ENCODE results near the gene EEFSEC. TPM values are rescaled to one million over a fixed set of nuclear protein-coding genes. Genes with fewer than 3 reads are reported as not detected.

The EEFSEC gene
- total and polyA plus RNA-seq, 2 experiments from 2014 or later, result 4.9 to 18.7 TPM

- Histone ChIP-seq H3K9ac (no peak overlapping the region), H4K20me1 (ENCODE audit: insufficient read depth) (no peaks in the 10 kb centered on the region), H3K4me1 (ENCODE audit: insufficient read depth) (no peaks in the 10 kb centered on the region), H3F3A (ENCODE audit: insufficient read depth) (no peaks in the 10 kb centered on the region), H3K4me3 (no peak overlapping the region), H2AFZ (no peak overlapping the region), H3K27me3 (replicated peaks; ENCODE audit: insufficient read depth) (no peaks in the 10 kb centered on the region), H3K27ac (no peak overlapping the region), H3K79me2 (ENCODE audit: insufficient read depth) (no peaks in the 10 kb centered on the region), H3K9me3 (ENCODE audit: low read depth) (no peaks in the 10 kb centered on the region), H3K36me3 (ENCODE audit: low read depth) (no peaks in the 10 kb centered on the region), H3K9me2 (ENCODE audit: insufficient read depth) (no peaks in the 10 kb centered on the region), H3K4me2 (ENCODE audit: unreplicated experiment) (no peak overlapping the region)
- TF ChIP-seq EZH2phosphoT487 (IDR thresholded peaks at IDR 0.05; ENCODE audit: insufficient read depth, low read depth) (no peak), EZH2 (IDR thresholded peaks at IDR 0.05; ENCODE audit: insufficient read depth, poor library complexity, severe bottlenecking) (no peak)
- WGBS, 2 experiments (ENCODE audit: low coverage in 1 of 2, low lambda C conversion rate in 2 of 2, missing lambda C conversion rate in 2 of 2), result 82% methylated on average over 5 of the region's 5 CpGs
- in situ Hi-C loops (cut with MboI), result no loop called here
- no peak for DNase-seq
Observed at GRCh38 chr3:128335621-128336296, 182.5 kb downstream of the EEFSEC start.

DNA sequence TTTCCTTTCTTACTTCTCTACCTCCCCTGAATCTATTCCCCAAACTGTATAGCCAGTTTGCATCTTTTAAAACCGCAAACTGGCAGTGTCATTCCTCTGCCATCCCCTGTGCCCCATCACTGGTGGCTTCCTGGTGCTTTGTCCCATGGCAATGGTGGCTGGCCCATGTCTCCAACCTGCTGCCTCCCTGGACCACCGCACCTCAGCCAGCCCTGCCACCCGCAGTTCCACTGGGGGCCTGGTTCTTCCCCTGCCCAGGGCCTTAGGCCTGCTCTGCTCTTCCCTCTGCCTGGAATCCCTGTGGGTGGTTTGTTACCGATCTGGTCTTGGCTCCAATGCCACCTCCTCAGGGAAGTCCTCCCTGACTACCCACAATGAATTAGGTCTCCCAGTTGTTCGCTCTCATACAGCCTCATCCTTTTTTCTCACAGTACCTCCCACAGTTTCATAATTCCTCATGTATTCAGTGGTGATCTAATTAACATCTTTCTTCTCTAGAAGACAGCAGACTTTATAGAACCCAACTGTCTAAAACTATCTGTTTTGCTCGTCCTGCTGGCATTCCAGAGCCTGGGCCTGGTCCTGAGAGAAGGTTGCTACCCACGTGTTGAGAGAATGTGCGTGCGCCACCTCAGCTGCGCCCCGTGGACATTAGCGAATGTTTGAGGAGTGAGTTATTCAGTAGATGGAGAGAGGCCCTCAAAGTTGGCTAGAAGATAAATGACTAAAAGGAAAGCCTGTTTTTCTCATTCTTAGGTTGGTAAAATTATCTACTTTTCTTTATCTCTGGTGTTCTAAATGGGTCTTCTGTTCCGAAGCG lies 183.3 kb downstream of the EEFSEC start:
- Histone ChIP-seq H3K4me1 (ENCODE audit: insufficient read depth) (no peaks in the 10 kb centered on the region), H3K27me3 (replicated peaks; ENCODE audit: insufficient read depth) (no peaks in the 10 kb centered on the region), H3K4me3 (no peak overlapping the region), H2AFZ (no peak overlapping the region), H3K36me3 (ENCODE audit: low read depth) (no peaks in the 10 kb centered on the region), H3K9ac (no peak overlapping the region), H3K27ac (no peak overlapping the region), H3K79me2 (ENCODE audit: insufficient read depth) (no peaks in the 10 kb centered on the region), H4K20me1 (ENCODE audit: insufficient read depth) (no peaks in the 10 kb centered on the region), H3F3A (ENCODE audit: insufficient read depth) (no peaks in the 10 kb centered on the region), H3K4me2 (ENCODE audit: unreplicated experiment) (no peak overlapping the region), H3K9me2 (ENCODE audit: insufficient read depth) (no peaks in the 10 kb centered on the region), H3K9me3 (ENCODE audit: low read depth) (no peaks in the 10 kb centered on the region)
- in situ Hi-C loops (cut with MboI), result no loop called here
- DNase-seq, result no peak
- 93% methylated on average over 14 of the region's 14 CpGs for WGBS, 2 experiments (ENCODE audit: low coverage in 1 of 2, low lambda C conversion rate in 2 of 2, missing lambda C conversion rate in 2 of 2)
- TF ChIP-seq EZH2 (IDR thresholded peaks at IDR 0.05; ENCODE audit: insufficient read depth, poor library complexity, severe bottlenecking), result no peak
- no peak for TF ChIP-seq EZH2phosphoT487 (IDR thresholded peaks at IDR 0.05; ENCODE audit: insufficient read depth, low read depth)

GRCh38 chr3:128337305-128337704 lies 184.0 kb downstream of the EEFSEC start:
- WGBS, 2 experiments (ENCODE audit: low coverage in 1 of 2, low lambda C conversion rate in 2 of 2, missing lambda C conversion rate in 2 of 2), result 95 to 97% methylated on average over 10 of the region's 10 CpGs
- Histone ChIP-seq H3K79me2 (ENCODE audit: insufficient read depth) (no peaks in the 10 kb centered on the region), H3K4me3 (no peak overlapping the region), H3K36me3 (ENCODE audit: low read depth) (no peaks in the 10 kb centered on the region), H3K4me1 (ENCODE audit: insufficient read depth) (no peaks in the 10 kb centered on the region), H3K9ac (no peak overlapping the region), H3K4me2 (ENCODE audit: unreplicated experiment) (no peak overlapping the region), H4K20me1 (ENCODE audit: insufficient read depth) (no peaks in the 10 kb centered on the region), H3K9me2 (ENCODE audit: insufficient read depth) (no peaks in the 10 kb centered on the region), H3K9me3 (ENCODE audit: low read depth) (no peaks in the 10 kb centered on the region), H3K27me3 (replicated peaks; ENCODE audit: insufficient read depth) (no peaks in the 10 kb centered on the region), H3K27ac (no peak overlapping the region), H2AFZ (no peak overlapping the region), H3F3A (ENCODE audit: insufficient read depth) (no peaks in the 10 kb centered on the region)
- no peak for DNase-seq
- TF ChIP-seq EZH2phosphoT487 (IDR thresholded peaks at IDR 0.05; ENCODE audit: insufficient read depth, low read depth), result no peak
- TF ChIP-seq EZH2 (IDR thresholded peaks at IDR 0.05; ENCODE audit: insufficient read depth, poor library complexity, severe bottlenecking), result no peak
- in situ Hi-C loops (cut with MboI), result no loop called here

DNA sequence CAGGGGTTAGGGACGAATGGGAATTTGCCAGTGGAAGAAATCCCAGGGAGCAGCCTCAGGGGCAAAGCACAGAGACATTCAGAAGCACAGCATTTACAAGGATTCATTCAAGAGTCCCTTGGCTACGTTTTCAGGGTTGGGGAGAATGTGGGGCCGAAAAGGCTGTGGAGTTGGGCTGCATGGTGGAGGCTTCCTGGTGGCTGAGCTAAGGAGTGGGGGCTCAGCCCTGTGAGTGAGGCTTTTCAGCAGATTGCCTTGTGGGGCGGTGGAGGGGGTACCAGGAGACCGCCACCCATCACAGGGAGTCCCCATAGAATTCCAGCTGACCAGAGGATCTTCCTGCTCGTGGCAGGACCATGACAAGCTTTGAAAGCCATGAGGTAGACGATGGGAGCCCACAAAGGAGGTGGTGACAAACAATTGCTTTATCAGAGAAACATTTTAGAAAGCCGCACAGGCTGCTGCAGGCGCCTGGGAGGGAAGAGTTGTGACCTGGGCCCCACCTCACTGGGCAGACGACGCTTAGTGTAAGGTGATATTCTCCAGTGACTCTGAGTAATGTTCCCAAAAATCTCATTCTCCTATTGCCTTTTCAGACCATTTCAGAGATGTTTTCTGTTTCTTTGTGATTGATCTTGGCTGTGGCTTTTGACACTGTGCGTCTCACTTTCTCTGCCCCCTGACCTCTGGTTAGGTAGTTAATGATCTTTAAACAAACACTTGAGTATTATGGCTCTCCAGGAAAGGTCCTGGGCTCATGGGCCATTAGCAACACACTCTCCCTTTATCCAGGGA lies 185.5 kb downstream of the EEFSEC start:
- no peaks in the 10 kb centered on the region for H4K20me1 ChIP-seq (ENCODE audit: insufficient read depth)
- H2AFZ ChIP-seq, result no peak overlapping the region
- H3K9me2 ChIP-seq (ENCODE audit: insufficient read depth), result no peaks in the 10 kb centered on the region
- H3F3A ChIP-seq (ENCODE audit: insufficient read depth), result no peaks in the 10 kb centered on the region
- H3K4me3 ChIP-seq, result no peak overlapping the region
- WGBS, 2 experiments (ENCODE audit: low coverage in 1 of 2, low lambda C conversion rate in 2 of 2, missing lambda C conversion rate in 2 of 2), result 94 to 96% methylated on average over 12 of the region's 12 CpGs
- DNase-seq, result no peak
- H3K4me2 ChIP-seq (ENCODE audit: unreplicated experiment), result no peak overlapping the region
- no peaks in the 10 kb centered on the region for H3K9me3 ChIP-seq (ENCODE audit: low read depth)
- no peaks in the 10 kb centered on the region for H3K79me2 ChIP-seq (ENCODE audit: insufficient read depth)
- in situ Hi-C loops (cut with MboI), result no loop called here
- no peak for TF ChIP-seq EZH2phosphoT487 (IDR thresholded peaks at IDR 0.05; ENCODE audit: insufficient read depth, low read depth)
- TF ChIP-seq EZH2 (IDR thresholded peaks at IDR 0.05; ENCODE audit: insufficient read depth, poor library complexity, severe bottlenecking), result no peak
- H3K27me3 ChIP-seq (replicated peaks; ENCODE audit: insufficient read depth), result no peaks in the 10 kb centered on the region
- H3K27ac ChIP-seq, result no peak overlapping the region
- H3K9ac ChIP-seq, result no peak overlapping the region
- H3K4me1 ChIP-seq (ENCODE audit: insufficient read depth), result 0 out of 2 replicates have a peak, but pooled peaks cover 6% of the 10 kb centered on the region
- no peaks in the 10 kb centered on the region for H3K36me3 ChIP-seq (ENCODE audit: low read depth)

All from GM23248 (cell line).